Measurements from ENCODE around the gene CFAP161.

Gene CFAP161, protein sequence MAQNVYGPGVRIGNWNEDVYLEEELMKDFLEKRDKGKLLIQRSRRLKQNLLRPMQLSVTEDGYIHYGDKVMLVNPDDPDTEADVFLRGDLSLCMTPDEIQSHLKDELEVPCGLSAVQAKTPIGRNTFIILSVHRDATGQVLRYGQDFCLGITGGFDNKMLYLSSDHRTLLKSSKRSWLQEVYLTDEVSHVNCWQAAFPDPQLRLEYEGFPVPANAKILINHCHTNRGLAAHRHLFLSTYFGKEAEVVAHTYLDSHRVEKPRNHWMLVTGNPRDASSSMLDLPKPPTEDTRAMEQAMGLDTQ

DNA sequence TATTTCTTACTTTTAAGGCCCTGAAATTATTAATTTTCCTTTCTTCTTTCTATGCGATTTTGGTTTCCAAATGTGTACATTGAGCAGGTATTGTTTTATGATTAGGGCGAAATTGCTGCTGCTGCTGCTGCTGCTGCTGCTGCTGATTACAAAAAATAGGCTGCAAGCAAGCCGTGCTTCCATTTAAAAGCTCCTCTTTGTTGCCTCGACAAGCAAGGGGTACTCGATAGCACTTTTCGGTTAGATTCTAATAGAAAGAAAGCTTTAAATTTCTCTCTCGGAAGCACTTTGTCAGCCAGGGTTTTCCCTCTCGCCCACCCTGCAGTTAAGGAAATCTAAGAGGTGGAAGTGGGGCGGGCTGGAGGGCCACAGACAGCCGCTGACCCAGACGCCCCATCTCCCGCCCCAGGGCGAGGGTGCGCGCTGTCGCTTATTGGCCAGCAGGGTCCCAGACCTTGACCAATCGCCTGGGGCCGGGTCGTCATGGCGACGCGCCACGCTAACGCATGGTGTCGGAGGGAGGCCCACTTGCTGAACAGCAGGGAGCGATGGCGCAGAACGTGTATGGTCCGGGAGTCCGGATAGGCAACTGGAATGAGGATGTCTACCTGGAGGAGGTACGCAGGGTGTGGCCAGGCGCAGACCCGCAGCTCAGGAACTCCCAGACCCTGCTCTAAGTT is at the start of gene CFAP161:
Gene CFAP161, plus strand, starts transcription at position 489 of the 680 bp plus-strand sequence. Its CDS starts 60 bp downstream, at position 549.
- DNase-seq: no peak

DNA sequence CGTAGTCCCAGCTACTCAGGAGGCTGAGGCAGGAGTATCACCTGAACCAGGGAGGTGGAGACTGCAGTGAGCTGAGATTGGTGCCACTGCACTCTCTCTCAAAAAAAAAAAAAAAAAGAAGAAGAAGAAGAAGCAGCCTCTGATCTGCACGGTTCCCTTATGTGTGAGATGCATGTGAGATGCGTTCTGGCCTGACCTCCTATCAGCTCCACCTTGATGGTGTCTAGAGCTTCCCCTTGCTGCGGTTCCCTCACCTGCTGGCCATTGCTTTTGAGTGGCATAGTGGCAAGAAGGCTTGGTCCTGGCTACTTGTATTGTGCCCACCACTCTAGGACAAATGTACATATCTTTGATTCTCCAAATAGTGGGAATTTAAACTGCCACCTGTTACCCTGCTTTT is 49.4 kb upstream of the CFAP161 start:
- DNase-seq: no peak

DNA sequence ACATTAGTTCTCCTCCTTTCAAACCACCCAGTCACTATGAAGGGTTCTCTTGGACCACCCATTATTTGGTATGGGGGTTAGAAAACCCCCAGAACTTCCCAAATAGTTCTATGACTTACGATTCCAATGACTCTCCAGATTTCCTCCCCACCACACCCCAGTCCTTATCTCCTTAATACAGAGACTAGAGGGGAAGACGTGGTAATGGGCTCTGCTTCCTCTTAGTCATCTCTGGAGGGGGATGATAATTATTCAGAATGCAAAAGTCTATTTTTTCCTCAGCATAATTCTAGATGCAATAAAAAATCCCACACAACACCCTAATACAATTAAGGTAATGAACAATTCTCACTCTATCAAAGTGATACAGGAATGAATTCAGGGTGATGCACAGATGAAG is 48.9 kb upstream of the CFAP161 start:
- DNase-seq: no peak

DNA sequence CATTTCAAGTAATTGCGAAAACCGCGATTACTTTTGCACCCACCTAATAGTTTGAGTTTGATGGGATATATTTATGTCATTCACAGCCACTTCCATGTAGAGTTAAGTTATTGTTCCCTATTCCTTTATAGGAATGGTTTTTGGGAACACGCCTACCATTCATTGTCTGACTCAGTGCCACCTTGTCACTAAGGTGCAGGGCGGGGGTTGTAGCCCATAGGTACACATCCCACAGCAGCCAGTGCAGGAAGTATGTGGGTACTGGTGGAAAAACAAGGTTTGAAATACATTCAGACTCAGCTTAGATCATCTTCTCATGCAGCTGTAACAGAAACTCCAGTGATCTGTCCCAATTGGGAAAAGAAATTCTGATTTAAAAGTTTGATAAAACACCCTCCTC is 48.2 kb upstream of the CFAP161 start:
- DNase-seq: no peak

DNA sequence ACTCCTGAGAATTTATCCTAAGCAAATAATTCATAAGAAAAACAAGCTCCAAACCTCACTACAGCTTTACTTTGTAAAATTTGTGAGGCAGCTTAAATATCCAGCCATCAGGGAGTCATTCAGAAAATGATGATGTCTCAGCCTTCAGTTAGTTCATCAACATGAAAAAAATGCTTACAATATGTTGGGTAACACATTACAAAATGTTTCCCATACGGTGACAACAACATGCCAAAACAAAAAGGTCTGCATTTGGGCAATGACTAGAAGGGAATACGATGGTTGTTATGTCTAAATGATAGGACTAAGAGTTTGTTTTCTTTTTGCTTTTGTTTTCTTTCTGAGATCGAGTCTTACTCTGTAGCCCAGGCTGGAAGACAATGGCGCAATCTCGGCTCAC is 47.0 kb upstream of the CFAP161 start:
- DNase-seq: no peak

DNA sequence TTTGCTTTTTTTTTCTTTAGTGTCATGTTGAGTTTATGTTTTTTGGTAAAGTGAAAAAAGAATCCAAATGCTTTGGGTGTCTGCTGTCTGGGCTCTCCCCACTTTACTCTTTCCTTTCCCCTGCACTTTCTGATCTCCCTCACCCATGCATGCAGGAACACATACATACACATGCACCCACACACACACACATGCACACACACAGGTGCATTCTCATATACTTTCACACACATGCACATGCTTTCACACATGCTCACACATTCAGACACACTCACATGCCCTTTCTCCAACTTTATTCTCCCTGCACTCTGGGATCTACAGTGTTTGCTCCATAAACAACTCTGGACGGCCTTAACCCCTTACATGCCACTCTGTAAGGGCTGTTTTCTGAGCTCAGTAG is 46.4 kb upstream of the CFAP161 start:
- DNase-seq: no peak

DNA sequence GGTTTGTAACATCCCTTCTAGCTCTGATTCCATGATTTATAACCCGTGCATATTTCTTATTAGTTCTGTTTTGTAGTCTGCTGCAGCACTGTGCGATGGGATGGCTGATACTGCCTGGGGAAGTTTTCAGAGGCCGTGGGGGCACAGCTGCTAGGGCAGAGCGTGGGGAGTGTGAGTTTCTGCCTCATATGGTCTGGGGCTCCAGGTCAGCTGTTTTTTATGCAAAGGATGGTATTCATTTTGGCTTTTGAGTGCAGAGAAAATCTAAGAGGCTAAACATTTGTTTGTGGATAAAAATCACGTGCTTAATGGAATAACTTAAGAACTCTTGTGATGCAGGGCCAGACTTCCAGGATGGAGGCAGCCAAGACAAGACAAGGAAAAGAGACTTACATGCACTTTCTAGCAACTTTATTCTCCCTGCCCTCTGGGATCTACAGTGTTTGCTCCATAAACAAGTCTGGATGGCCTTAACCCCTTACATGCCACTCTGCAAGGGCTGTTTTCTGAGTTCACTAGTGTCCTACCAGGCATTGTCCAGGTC is 45.5 kb upstream of the CFAP161 start:
- DNase-seq: no peak

DNA sequence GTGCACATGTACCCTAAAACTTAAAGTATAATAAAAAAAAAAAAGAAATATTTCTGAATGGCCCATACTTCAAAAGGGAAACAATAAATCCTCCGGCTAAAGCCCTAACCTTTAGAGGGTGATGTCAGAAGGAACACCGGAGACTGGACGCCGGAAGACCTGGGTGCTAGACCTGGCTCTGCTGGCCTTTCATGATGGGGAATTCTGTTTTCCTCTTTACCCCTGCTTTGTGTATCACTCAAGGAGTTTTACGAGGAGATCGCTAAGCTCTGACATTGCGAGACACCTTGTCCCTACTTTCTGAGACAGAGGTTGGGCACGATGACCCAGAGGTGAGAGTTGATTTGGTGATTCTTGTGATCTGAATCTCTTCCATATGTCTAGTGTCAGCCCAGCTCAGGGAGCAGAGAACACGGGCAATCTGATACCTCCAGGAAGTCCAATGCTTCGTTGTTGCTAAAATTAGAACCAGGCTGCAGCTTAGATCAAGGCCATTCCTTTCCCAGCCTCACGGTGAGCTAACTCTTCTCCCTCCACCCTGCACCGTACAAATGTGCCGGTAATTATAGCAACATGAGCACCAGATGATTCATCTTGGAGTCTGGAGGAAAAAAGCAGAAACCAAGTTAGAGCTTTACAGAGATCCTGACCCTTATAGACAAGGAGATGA is 42.0 kb upstream of the CFAP161 start:
- no peak for DNase-seq

DNA sequence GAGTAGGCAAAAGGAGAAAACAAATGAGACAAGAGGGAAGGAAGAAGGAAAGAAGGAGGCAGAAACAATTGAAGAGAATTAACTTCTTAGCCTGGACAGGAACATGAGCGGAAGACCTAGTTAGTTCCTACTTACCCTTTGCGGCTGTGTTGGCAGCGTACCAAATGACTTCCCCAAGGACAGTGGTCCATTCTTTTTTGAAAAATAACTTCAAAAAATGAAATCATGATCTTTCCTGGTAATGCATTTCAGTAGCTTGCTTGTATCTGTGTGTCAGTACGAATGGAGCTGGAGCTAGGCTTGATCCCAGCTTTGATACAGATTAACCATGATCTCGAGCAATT is 41.5 kb upstream of the CFAP161 start:
- no peak for DNase-seq

DNA sequence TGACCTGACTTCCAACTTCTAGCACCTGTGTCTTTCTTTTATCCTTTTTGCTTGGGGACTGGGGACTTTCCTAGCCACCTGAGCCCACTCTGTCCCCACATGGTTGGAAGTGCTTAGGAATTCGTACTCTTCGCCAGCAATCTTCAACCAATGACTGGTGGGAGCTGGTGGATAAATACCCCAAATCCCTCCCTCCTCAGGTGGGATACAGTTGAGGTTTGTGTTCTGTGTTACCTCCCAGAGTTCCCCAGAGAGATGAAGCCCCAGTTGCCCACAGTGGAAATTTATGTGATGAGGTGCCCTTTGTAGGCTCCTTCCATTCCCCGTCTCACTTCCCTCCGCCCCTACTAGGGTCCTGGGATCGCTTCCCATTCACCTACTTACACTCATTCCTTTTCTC is 40.1 kb upstream of the CFAP161 start:
- no peak for DNase-seq

DNA sequence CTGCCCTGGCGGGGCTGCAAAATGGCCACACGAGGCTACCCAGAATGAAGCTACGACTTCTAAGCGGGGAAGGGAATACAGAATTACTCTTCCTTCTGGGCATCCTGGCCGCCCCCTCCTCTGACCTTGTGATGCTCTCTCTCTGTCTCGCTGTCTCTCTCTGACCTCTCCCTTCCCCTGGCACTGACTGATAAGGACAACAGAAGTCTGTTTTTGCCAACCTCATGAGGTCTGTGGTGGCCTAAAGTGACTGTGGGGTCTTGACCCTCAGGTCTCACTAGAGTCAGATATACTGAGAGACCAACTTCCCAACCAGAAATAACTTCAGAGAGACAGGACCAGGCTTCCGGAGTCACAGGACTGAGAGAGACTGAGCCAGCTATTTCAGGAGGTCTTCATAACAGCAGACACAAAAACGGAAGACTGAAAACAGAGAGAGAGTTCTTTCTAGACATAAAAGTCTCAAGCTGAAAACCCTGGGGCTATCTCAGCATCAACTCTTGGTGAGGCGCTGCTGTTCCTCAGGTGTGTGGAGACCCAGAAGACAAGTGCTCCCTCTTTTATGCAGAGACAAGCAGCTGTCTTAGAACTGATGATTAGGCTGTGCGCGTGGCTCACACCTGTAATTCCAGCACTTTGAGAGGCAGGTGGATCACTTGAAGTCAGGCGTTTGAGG is 38.2 kb upstream of the CFAP161 start:
- DNase-seq: no peak

DNA sequence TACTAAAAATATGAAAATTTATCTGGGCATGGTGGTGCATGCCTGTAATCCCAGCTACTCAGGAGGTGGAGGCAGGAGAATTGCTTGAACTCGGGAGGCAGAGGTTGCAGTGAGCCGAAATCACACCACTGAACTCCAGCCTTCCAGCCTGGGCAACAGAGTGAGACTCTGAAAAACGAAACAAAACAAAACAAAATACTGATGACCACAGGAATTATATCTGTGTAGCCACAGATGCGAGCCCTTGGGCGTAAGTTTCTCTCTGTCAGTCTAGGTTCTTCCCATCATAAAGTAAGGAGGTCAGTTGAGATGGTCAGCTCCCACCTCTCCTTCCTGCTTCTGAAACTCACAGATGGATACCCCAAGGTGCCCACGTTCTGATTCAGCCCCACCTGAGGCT is 37.7 kb upstream of the CFAP161 start:
- no peak for DNase-seq

DNA sequence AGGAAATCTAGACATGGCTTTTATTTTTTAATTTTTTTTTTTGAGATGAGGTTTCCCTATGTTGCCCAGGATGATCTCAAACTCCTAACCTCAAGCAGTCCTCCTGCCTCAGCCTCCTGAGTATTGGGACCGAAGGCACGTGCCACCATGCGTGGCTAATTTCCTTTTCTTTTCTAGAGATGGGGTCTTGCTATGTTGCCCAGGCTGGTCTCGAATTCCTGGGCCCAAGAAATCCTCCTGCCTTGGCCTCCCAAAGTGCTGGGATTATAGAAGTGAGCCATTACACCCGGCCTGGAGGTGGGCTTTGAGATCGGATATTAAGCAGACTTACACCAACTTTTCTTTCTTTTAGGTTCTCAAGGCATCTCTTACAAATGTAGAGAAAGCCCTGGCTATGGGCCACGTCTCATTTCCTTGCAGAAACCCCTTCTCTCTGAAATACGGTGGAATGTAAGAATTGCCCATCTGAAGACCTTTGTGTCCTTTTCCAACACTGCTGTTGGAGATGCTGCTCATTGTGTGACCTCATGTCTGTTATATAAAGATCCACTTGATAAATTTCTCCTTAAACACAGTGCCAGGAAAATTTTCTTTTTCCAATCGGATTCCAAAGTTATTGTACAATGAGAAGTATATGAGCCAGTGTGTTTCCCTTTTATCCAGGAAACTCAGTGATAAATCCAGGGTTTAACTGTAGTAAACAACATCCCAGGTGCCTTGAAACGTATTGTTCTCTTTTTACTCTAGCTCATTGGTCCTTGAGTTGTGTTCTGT is 36.8 kb upstream of the CFAP161 start:
- no peak for DNase-seq

DNA sequence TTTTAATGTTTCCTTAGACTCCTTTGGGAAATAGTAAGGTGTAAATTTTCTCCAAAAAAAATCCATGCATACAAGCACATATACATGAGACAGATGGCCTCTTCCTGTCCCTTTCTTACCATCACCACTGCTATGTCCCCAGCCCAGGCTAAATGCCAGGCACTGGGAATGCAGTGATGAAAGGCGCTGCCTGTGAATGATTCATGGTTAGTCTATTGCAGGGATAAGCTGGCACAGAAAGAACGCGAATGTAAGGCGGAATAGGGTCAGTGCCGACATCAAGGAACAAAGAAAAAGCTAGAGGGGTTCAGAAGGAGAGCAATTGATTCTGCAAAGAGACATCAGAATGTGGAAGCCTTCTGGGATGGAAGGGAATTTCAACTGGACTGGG is 36.2 kb upstream of the CFAP161 start:
- DNase-seq: no peak

DNA sequence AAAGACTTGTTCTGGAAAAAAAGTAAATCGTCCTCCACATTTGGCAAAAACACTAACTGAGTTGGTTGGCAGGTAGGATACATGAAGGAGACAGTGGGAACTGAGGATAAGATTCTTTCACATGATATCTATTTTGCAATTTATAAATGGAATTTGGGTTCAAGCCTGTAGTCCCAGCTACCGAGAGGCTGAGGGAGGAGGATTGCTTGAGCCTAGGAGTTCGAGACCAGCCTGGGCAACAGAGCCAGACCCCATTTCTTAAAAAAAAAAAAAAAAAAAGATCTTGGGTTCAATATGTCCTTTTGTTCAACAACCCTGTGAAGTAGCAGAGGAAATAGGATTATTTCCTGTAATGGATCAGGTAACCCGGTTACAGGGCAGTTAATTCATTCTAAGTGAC is 35.7 kb upstream of the CFAP161 start:
- no peak for DNase-seq

DNA sequence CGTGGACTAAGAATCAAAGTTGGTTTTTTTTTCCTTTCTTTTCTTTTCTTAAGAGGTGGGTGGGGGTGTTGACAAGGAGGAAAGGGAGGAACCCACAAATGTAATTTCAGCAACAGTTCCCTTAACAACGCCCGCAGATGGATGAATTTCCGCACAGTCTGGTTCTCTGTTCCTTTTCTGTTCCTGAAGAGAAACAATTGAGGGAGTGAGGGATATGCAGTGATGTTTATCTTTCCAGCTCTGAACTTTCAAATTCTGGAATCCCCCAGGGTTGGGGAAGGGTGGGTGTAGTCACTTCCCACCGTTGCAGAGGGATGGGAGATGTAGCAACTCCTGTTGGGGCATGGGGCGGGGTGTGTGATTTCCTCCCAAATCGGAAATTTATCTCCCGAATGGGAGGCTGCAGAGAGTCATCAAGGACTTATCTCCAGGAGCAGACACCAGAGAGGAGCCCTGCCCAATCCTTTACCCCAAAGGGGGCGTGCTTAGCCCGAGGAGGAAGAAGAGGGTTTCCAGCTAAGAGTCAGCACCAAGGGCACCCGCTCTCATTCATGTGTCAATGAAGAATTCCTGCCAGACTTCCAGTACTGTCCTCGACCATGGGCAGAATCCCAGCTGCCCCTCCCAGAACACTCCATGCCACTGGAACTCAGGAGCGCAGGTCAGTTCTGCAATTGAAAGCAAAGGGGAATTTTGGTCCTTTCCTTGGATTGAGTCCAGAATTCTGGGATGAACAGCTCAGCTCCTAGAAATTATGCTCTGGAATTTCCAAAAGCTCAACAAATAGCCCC is 35.0 kb upstream of the CFAP161 start:
- DNase-seq: no peak

DNA sequence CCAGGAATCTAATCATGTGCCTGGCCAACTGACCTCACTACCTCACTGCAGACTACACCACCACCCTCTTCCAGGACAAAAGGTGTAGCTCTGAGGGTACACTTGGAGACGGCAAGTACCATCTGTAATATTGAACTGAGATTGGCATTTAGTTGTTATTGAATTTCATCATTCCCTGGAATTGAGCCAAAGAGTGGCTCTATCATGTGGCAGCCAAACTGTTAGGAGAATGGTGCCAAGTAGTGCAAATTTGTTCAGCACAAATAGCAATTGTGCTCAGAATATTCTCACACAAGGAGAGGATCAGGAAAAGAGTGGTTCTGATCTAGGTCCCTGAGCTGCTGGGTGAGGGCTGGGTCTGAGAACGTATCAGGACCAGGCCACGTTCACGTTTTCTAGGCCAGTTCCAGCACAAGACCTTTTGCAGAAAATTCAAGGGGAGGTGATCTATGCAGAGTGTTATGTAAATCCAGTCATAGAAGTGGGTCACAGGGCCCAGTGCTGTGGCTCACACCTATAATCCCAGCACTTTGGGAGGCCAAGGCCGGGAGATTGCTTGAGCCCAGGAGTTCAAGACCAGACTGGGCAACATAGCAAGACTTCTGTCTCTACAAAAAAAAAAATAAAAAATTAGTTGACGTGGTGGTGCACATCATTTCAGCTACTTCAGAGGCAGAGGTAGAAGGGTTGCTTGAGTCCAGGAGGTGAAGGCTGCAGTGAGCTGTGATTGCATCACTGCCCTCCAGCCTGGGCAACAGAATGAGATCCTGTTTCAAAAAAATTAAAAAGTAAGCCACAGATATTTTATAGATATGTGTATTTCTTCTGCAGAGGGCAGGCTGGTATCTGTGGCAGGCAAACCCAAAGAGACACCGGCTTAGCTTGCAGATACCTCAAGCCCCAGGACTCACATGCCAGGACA is 31.9 kb upstream of the CFAP161 start:
- no peak for DNase-seq

DNA sequence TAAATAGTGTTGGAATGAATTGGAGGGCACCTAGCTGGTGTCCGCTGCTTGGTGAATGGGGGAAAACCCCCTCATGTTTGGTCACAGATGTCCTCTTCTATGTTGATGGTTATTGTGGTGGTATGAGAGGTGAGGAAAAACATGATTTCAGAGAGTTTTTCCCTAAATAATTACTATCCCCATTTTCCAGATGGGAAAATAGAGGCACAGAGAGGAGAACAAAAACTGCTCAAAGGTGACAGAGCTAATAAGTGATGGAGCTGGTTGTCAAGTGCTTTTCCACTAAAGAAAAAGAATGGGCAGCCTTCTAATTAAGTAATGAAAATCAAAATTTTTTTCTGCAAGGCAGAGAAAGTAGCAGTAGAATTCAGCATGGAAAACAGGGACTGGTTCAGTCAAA is 30.2 kb upstream of the CFAP161 start:
- no peak for DNase-seq

DNA sequence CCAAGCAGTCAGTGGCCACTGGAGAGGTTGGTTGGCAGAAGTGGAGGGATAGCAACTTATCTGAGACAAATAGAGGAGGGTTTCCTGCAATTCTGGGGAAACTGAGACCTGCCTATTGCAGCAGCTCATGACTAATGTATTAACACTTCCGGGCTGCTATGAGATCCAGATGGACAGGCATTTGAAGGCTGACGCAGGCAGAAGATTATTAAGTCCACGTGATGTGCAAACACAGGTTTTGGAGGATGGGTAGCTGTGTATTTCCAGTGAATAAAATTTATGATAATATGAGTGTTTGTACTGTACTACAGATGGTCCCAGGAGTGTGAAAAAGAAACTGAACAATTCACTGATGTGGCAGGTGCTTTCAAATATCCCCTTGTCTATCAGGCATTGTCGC is 28.5 kb upstream of the CFAP161 start:
- DNase-seq: no peak

DNA sequence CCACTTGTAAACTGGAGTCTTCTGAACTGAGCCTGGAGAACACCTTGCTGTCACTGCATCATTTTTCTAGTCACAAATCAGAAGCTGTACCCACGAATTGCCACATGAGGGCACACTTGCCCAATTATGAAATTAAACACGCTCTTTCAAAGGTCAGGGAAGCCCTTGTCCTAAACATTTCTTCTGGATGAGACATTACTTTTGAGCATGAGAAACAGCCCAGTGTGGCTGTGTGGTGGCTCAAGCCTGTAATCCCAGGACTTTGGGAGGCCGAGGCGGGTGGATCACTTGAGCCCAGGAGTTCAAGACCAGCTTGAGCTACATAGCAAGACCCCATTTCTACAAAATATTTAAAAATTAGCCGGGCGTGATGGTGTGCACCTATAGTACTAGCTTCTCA is 27.5 kb upstream of the CFAP161 start:
- DNase-seq: no peak

DNA sequence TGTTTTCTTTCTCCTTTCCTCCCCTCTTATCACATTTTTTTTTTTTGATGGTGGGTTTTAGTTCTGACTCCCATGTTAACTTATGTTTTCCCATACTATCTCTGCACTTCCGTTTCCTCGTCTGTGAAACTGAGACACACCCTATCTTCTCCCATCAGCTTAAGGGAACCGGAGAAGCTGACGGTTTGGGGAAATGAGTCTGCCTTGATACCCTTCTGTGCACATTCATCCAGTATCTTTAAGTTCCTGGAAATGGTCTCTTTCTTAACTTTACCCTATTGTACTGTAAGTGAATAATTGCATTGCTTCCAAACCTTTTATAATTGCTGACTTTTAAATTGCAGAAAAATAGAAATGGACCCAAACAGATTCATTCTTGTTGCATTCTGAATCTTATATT is 26.2 kb upstream of the CFAP161 start:
- DNase-seq: no peak
